ENCODE data around the gene GEMIN5.
A peak's percentile ranks its signal among the peaks of the same experiment; 100 is the strongest.
"Not testable (repeated sequence)": the region's sequence is repeated elsewhere in the genome, so short reads cannot be mapped to it uniquely, and the experiment has no call there.

Gene GEMIN5

GRCh38 chr5:154943527-154943926 is 5.5 kb upstream of the GEMIN5 start:
- Histone ChIP-seq H3K4me3 (ENCODE audit: low read depth in 1 of 2, low read length in 2 of 2) (no peak overlapping the region), H3K27me3 (ENCODE audit: control insufficient read depth in 1 of 2, insufficient read depth in 2 of 2, low read length in 2 of 2) (no peaks in the 10 kb centered on the region), H3K36me3 (ENCODE audit: control insufficient read depth in 1 of 2, insufficient read depth in 2 of 2, low read length in 2 of 2) (peaks cover 0 to 6% of the 10 kb centered on the region in 2 donors), H3K27ac (ENCODE audit: low read depth, low read length) (no peak overlapping the region), H3K4me1 (ENCODE audit: control insufficient read depth in 1 of 2, insufficient read depth in 2 of 2, low read length in 2 of 2) (peaks cover 9 to 17% of the 10 kb centered on the region in 2 donors), H3K9me3 (ENCODE audit: control insufficient read depth in 1 of 2, low read length in 2 of 2) (no peaks in the 10 kb centered on the region), H3K9ac (ENCODE audit: low read depth in 1 of 2, low read length in 2 of 2) (no peak overlapping the region)

DNA sequence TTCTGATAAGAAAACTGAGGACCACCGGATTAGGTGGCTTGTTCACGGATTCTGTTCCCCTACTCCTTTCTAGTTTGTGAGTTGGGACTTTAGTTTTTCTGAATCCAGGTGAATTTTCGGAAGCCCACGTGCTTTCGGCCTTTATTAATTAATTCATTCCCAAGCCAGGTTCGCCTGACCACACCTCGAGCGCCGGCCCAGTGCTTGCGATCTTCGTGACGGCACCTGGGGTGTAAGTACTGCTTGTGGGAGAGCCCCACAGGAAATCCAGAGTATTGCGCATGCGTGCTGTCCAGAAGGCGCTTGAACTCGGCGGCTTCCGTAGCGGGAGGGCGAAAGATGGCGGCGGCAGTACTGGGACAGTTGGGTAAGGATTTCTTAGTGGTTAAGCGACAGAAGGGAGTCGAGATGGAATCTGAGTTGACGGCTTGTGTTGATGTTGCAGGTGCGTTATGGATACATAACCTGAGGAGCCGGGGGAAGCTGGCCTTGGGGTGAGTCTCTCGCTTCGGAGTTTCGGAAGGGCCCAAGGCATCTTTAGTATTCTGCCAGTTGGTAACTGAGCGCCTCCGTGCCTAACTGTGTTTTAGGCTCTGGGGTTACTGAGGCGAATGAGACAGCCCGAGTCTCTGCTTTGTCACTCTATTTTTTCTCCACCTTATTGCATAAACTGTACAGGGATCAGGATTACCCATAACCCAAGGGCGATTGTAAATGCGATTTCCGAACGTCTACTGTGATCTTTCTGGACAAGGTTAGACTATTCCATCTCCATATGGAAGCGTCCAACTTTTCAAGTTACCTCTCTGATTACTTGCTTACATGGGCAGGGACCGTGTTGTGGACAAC is 3.0 kb upstream of the GEMIN5 start, which contains the start of gene MRPL22:
Gene MRPL22, plus strand, starts transcription at position 302 of the 849 bp plus-strand sequence. Its CDS starts 38 bp downstream, at position 340.
- Histone ChIP-seq H3K36me3 (ENCODE audit: control insufficient read depth in 1 of 2, insufficient read depth in 2 of 2, low read length in 2 of 2) (no peaks in the 10 kb centered on the region), H3K27ac (ENCODE audit: low read depth, low read length) (peak within 1 kb of the TSS; percentile 34), H3K9me3 (ENCODE audit: control insufficient read depth in 1 of 2, low read length in 2 of 2) (no peaks in the 10 kb centered on the region), H3K4me3 (ENCODE audit: low read depth in 1 of 2, low read length in 2 of 2) (peak within 1 kb of the TSS; percentile 93 to 98), H3K4me1 (ENCODE audit: control insufficient read depth in 1 of 2, insufficient read depth in 2 of 2, low read length in 2 of 2) (peaks cover 19 to 29% of the 10 kb centered on the region in 2 donors), H3K9ac (ENCODE audit: low read depth in 1 of 2, low read length in 2 of 2) (peak within 1 kb of the TSS; percentile 66 to 82), H3K27me3 (ENCODE audit: control insufficient read depth in 1 of 2, insufficient read depth in 2 of 2, low read length in 2 of 2) (no peaks in the 10 kb centered on the region)

- Histone ChIP-seq H3K4me3 (ENCODE audit: low read depth in 1 of 2, low read length in 2 of 2) (peak overlapping the region; percentile 93 to 98), H3K27ac (ENCODE audit: low read depth, low read length) (peak overlapping the region; percentile 34), H3K4me1 (ENCODE audit: control insufficient read depth in 1 of 2, insufficient read depth in 2 of 2, low read length in 2 of 2) (peaks cover 19 to 29% of the 10 kb centered on the region in 2 donors), H3K27me3 (ENCODE audit: control insufficient read depth in 1 of 2, insufficient read depth in 2 of 2, low read length in 2 of 2) (no peaks in the 10 kb centered on the region), H3K36me3 (ENCODE audit: control insufficient read depth in 1 of 2, insufficient read depth in 2 of 2, low read length in 2 of 2) (peaks cover 4% of the 10 kb centered on the region in 2 donors), H3K9ac (ENCODE audit: low read depth in 1 of 2, low read length in 2 of 2) (peak overlapping the region; percentile 66 to 82), H3K9me3 (ENCODE audit: control insufficient read depth in 1 of 2, low read length in 2 of 2) (no peaks in the 10 kb centered on the region)
These were observed 2.4 kb upstream of the GEMIN5 start for GRCh38 chr5:154940375-154940771.

DNA sequence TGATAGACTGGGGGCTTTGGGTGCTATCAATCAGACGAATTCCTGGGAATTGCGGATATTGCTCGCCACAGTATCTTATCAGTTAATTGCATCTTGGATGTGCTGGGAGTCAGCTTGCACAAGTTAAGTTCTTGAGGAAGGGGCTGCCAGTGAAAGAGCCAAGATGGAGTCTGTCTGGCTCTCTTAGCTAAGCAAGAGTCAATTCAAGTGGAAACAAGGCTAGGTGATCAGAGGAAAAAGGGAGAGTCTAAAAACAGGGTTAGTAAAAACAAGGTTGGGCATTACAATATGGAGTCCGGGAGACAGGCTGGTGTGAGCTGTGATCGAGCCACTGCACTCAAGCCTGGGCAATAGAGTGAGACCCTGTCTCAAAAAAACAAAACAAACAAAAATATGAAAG is 1.4 kb upstream of the GEMIN5 start:
- not testable (repeated sequence) for H3K27ac ChIP-seq (ENCODE audit: low read depth, low read length); H3K9me3 ChIP-seq (ENCODE audit: control insufficient read depth in 1 of 2, low read length in 2 of 2); H3K27me3 ChIP-seq (ENCODE audit: control insufficient read depth in 1 of 2, insufficient read depth in 2 of 2, low read length in 2 of 2); H3K36me3 ChIP-seq (ENCODE audit: control insufficient read depth in 1 of 2, insufficient read depth in 2 of 2, low read length in 2 of 2); H3K4me3 ChIP-seq (ENCODE audit: low read depth in 1 of 2, low read length in 2 of 2); H3K9ac ChIP-seq (ENCODE audit: low read depth in 1 of 2, low read length in 2 of 2)
- H3K4me1 ChIP-seq (ENCODE audit: control insufficient read depth in 1 of 2, insufficient read depth in 2 of 2, low read length in 2 of 2) = peaks cover 19 to 29% of the 10 kb centered on the region in 2 donors

- peak overlapping the region; percentile 93 to 97 for H3K4me3 ChIP-seq (ENCODE audit: low read depth in 1 of 2, low read length in 2 of 2)
- H3K9me3 ChIP-seq (ENCODE audit: control insufficient read depth in 1 of 2, low read length in 2 of 2) = no peaks in the 10 kb centered on the region
- no peak overlapping the region for H3K27ac ChIP-seq (ENCODE audit: low read depth, low read length)
- H3K4me1 ChIP-seq (ENCODE audit: control insufficient read depth in 1 of 2, insufficient read depth in 2 of 2, low read length in 2 of 2) = peaks cover 13 to 25% of the 10 kb centered on the region in 2 donors
- H3K9ac ChIP-seq (ENCODE audit: low read depth in 1 of 2, low read length in 2 of 2) = peak overlapping the region; percentile 61 to 73
- H3K27me3 ChIP-seq (ENCODE audit: control insufficient read depth in 1 of 2, insufficient read depth in 2 of 2, low read length in 2 of 2) = no peaks in the 10 kb centered on the region
- peaks cover 5 to 6% of the 10 kb centered on the region in 2 donors for H3K36me3 ChIP-seq (ENCODE audit: control insufficient read depth in 1 of 2, insufficient read depth in 2 of 2, low read length in 2 of 2)
These were observed 759 bp downstream of the GEMIN5 start for GRCh38 chr5:154937186-154937717.

- Histone ChIP-seq H3K27ac (ENCODE audit: low read depth, low read length) (no peak overlapping the region), H3K9me3 (ENCODE audit: control insufficient read depth in 1 of 2, low read length in 2 of 2) (no peaks in the 10 kb centered on the region), H3K27me3 (ENCODE audit: control insufficient read depth in 1 of 2, insufficient read depth in 2 of 2, low read length in 2 of 2) (no peaks in the 10 kb centered on the region), H3K4me3 (ENCODE audit: low read depth in 1 of 2, low read length in 2 of 2) (no peak overlapping the region), H3K36me3 (ENCODE audit: control insufficient read depth in 1 of 2, insufficient read depth in 2 of 2, low read length in 2 of 2) (peaks cover 15 to 23% of the 10 kb centered on the region in 2 donors), H3K4me1 (ENCODE audit: control insufficient read depth in 1 of 2, insufficient read depth in 2 of 2, low read length in 2 of 2) (peaks cover 10 to 13% of the 10 kb centered on the region in 2 donors), H3K9ac (ENCODE audit: low read depth in 1 of 2, low read length in 2 of 2) (no peak overlapping the region)
These were observed 3.1 kb downstream of the GEMIN5 start for GRCh38 chr5:154934881-154935280.

DNA sequence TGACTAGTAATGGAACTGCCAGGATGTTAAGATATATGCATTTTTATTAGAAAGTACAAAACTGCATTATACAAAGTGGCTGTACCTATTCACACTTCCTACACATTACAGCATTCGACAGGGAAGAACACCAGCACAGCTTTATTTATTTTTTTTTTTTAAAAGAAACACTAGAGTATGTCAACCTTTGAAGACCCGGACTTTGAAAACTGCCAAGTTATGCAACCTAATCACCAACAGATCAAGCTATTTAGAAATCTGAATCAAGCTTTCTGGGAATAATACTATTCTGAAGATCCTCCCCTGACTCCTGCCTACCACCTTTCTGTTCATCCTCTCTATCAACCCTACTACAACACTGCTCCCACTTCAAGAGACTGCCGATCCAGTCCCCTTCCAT is 4.5 kb downstream of the GEMIN5 start:
- H3K4me1 ChIP-seq (ENCODE audit: control insufficient read depth in 1 of 2, insufficient read depth in 2 of 2, low read length in 2 of 2) = peaks cover 10 to 13% of the 10 kb centered on the region in 2 donors
- H3K27ac ChIP-seq (ENCODE audit: low read depth, low read length) = no peak overlapping the region
- no peak overlapping the region for H3K9ac ChIP-seq (ENCODE audit: low read depth in 1 of 2, low read length in 2 of 2)
- peaks cover 20 to 32% of the 10 kb centered on the region in 2 donors for H3K36me3 ChIP-seq (ENCODE audit: control insufficient read depth in 1 of 2, insufficient read depth in 2 of 2, low read length in 2 of 2)
- no peaks in the 10 kb centered on the region for H3K27me3 ChIP-seq (ENCODE audit: control insufficient read depth in 1 of 2, insufficient read depth in 2 of 2, low read length in 2 of 2)
- no peak overlapping the region for H3K4me3 ChIP-seq (ENCODE audit: low read depth in 1 of 2, low read length in 2 of 2)
- no peaks in the 10 kb centered on the region for H3K9me3 ChIP-seq (ENCODE audit: control insufficient read depth in 1 of 2, low read length in 2 of 2)

GRCh38 chr5:154923441-154924430 is 14.3 kb downstream of the GEMIN5 start:
- no peaks in the 10 kb centered on the region for H3K27me3 ChIP-seq (ENCODE audit: control insufficient read depth in 1 of 2, insufficient read depth in 2 of 2, low read length in 2 of 2)
- H3K36me3 ChIP-seq (ENCODE audit: control insufficient read depth in 1 of 2, insufficient read depth in 2 of 2, low read length in 2 of 2) = peaks cover 45 to 63% of the 10 kb centered on the region in 2 donors
- H3K27ac ChIP-seq (ENCODE audit: low read depth, low read length) = no peak overlapping the region

DNA sequence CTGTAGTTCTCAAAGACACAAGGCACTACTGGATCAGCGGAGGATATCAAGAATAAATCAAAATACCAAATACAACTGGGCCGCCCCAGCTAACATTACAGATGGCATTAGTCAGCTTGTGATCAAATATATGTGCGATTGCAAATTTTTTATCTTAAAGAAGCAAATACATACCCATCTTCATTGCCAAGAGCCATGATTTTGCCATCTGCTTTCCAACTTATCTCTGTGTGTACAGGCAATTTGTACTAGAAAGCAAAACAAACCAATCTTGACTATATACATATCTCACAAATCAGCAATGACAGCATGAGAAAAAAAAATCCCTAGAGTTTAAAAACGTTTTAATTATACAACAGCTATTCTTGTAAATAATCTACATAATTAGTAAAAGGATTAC is 20.3 kb downstream of the GEMIN5 start:
- no peaks in the 10 kb centered on the region for H3K4me1 ChIP-seq (ENCODE audit: control insufficient read depth in 1 of 2, insufficient read depth in 2 of 2, low read length in 2 of 2)
- no peak overlapping the region for H3K9ac ChIP-seq (ENCODE audit: low read depth in 1 of 2, low read length in 2 of 2)
- no peaks in the 10 kb centered on the region for H3K9me3 ChIP-seq (ENCODE audit: control insufficient read depth in 1 of 2, low read length in 2 of 2)
- H3K4me3 ChIP-seq (ENCODE audit: low read depth in 1 of 2, low read length in 2 of 2) = no peak overlapping the region
- peaks cover 8 to 58% of the 10 kb centered on the region in 2 donors for H3K36me3 ChIP-seq (ENCODE audit: control insufficient read depth in 1 of 2, insufficient read depth in 2 of 2, low read length in 2 of 2)
- H3K27me3 ChIP-seq (ENCODE audit: control insufficient read depth in 1 of 2, insufficient read depth in 2 of 2, low read length in 2 of 2) = no peaks in the 10 kb centered on the region
- H3K27ac ChIP-seq (ENCODE audit: low read depth, low read length) = no peak overlapping the region

More at GRCh38 chr5:154923441-154924430, 14.3 kb downstream of the GEMIN5 start:
- Histone ChIP-seq H3K9ac (ENCODE audit: low read depth in 1 of 2, low read length in 2 of 2) (no peak overlapping the region), H3K9me3 (ENCODE audit: control insufficient read depth in 1 of 2, low read length in 2 of 2) (no peaks in the 10 kb centered on the region), H3K4me1 (ENCODE audit: control insufficient read depth in 1 of 2, insufficient read depth in 2 of 2, low read length in 2 of 2) (no peaks in the 10 kb centered on the region), H3K4me3 (ENCODE audit: low read depth in 1 of 2, low read length in 2 of 2) (no peak overlapping the region)

Measured in duodenal mucosa (tissue), 2 donors.